ENCODE data around the gene ARSB. TPM values are rescaled to one million over a fixed set of nuclear protein-coding genes. Genes with fewer than 3 reads are reported as not detected.

Gene ARSB
- total and polyA plus RNA-seq, 9 of the 15 experiments (the other 6 are each of a cell fraction or from before 2014, with no cell fraction given), result 0.52 to 4.6 (median 2.4) TPM

DNA sequence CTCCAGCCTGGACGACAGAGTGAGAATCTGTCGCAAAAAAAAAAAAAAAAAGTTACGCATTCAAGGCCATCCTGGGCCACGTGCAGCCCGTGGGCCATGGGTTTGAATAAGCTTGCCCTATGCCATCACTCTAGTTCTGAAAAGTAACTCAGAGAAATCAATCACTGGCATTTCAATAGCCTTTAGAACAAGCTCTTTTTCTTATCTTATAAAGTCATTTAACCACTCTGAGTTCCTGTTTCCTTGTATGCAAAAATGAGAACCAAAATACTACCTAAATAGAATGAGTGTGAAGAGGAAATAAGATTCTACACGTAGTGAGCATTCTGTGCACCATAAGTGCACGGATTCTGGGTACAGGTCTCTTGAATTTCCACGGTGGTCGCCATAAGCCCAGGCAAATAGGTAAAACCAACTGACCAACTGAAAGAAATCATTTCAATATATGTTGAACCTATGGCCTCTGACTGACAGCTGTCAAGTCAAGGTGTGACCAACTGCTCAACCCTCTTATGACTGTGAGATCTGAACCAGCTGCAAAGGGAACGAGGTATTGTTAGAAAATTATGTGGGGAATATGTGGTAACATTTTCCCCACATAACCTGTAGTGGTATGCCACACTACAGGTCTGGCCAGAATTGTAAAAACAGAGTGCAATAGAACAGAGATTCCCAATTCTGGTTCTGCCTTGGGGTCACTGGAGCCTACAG lies 192.6 kb downstream of the ARSB start (continued):
- TF ChIP-seq ATF3 (IDR thresholded peaks at IDR 0.05), result no peak
- no peak for TF ChIP-seq ATF3 (CRISPR knock-in tag; conservative IDR thresholded peaks at IDR 0.05)
- no peak for TF ChIP-seq MAX (CRISPR knock-in tag; IDR thresholded peaks at IDR 0.05)
- TF ChIP-seq CHD4 (IDR thresholded peaks at IDR 0.05; ENCODE audit: insufficient read depth, insufficient replicate concordance, low read depth, low read length, poor library complexity, severe bottlenecking), result no peak
- TF ChIP-seq, protein P1, sequence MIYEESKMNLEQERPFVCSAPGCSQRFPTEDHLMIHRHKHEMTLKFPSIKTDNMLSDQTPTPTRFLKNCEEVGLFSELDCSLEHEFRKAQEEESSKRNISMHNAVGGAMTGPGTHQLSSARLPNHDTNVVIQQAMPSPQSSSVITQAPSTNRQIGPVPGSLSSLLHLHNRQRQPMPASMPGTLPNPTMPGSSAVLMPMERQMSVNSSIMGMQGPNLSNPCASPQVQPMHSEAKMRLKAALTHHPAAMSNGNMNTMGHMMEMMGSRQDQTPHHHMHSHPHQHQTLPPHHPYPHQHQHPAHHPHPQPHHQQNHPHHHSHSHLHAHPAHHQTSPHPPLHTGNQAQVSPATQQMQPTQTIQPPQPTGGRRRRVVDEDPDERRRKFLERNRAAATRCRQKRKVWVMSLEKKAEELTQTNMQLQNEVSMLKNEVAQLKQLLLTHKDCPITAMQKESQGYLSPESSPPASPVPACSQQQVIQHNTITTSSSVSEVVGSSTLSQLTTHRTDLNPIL (CRISPR knock-in tag; IDR thresholded peaks at IDR 0.05), result no peak
- TF ChIP-seq HMGXB4 (CRISPR knock-in tag; IDR thresholded peaks at IDR 0.05), result no peak
- no peak for TF ChIP-seq POLR2G (IDR thresholded peaks at IDR 0.05; ENCODE audit: low read depth, low read length)

All from K562 (cell line).